HEK293T (cell line): ENCODE data around the gene FAM114A2.

ENCODE experiments used
- CTCF ChIA-PET: fragments of 350-600 bp; formaldehyde crosslinking; extraction: SDS; loops from one replicate; lab custom pipeline; 2021; ENCODE audit warnings: antibody characterized with exemption, inconsistent platforms; lab: Yijun Ruan, JAX
- POLR2A ChIA-PET: fragments of 350-600 bp; formaldehyde crosslinking; extraction: SDS; loops from one replicate; lab custom pipeline; 2020; ENCODE audit warnings: antibody characterized with exemption, inconsistent platforms; lab: Yijun Ruan, JAX
- DNase-seq: peaks from one replicate; pipeline ENCODE4 v3.0.0; 2012; ENCODE audit warnings: mixed read lengths; ENCODE audit errors: extremely low spot score
- ARNT ChIP-seq: fragments of 450-650 bp; IDR thresholded peaks from 2 replicates; pipeline ENCODE4 v1.6.1; 2017; ENCODE audit warnings: mild to moderate bottlenecking
- BHLHE40 ChIP-seq: fragments of 450-650 bp; IDR thresholded peaks from 2 replicates; pipeline ENCODE4 v1.6.1; 2016; ENCODE audit warnings: mild to moderate bottlenecking, moderate library complexity, borderline replicate concordance
- CTBP1 ChIP-seq: fragments of 450-650 bp; IDR thresholded peaks from 2 replicates; pipeline ENCODE4 v1.6.1; 2016; ENCODE audit warnings: borderline replicate concordance
- ELF4 ChIP-seq: fragments of 450-650 bp; IDR thresholded peaks from 2 replicates; pipeline ENCODE4 v1.6.1; 2017; ENCODE audit warnings: antibody characterized with exemption
- FOXA1 ChIP-seq: fragments of 450-650 bp; IDR thresholded peaks from 2 replicates; pipeline ENCODE4 v1.6.1; 2016; ENCODE audit warnings: mild to moderate bottlenecking
- FOXK2 ChIP-seq: fragments of 450-650 bp; IDR thresholded peaks from 2 replicates; pipeline ENCODE4 v1.6.1; 2016; ENCODE audit warnings: mild to moderate bottlenecking
- FOXM1 ChIP-seq: fragments of 450-650 bp; IDR thresholded peaks from 2 replicates; pipeline ENCODE4 v1.6.1; 2017; ENCODE audit warnings: mild to moderate bottlenecking, borderline replicate concordance
- HDGF ChIP-seq: fragments of 450-650 bp; IDR thresholded peaks from 2 replicates; pipeline ENCODE4 v1.6.1; 2017; ENCODE audit warnings: antibody characterized with exemption, borderline replicate concordance
- L3MBTL2 ChIP-seq: fragments of 450-650 bp; conservative IDR thresholded peaks from 2 replicates; pipeline ENCODE4 v1.6.1; 2016; ENCODE audit warnings: mild to moderate bottlenecking
- LEF1 ChIP-seq: fragments of 450-650 bp; IDR thresholded peaks from 2 replicates; pipeline ENCODE4 v1.6.1; 2017; ENCODE audit warnings: mild to moderate bottlenecking, borderline replicate concordance
- NFRKB ChIP-seq: fragments of 450-650 bp; IDR thresholded peaks from 2 replicates; pipeline ENCODE4 v1.6.1; 2016; ENCODE audit warnings: mild to moderate bottlenecking, moderate library complexity
- SP1 ChIP-seq: fragments of 450-650 bp; IDR thresholded peaks from 2 replicates; pipeline ENCODE4 v1.6.1; 2017
- SUZ12 ChIP-seq: fragments of 450-650 bp; IDR thresholded peaks from 2 replicates; pipeline ENCODE4 v1.6.1; 2016; ENCODE audit warnings: mild to moderate bottlenecking
- TARDBP ChIP-seq: fragments of 450-650 bp; IDR thresholded peaks from 2 replicates; pipeline ENCODE4 v1.6.1; 2016
- ZNF384 ChIP-seq: fragments of 450-650 bp; IDR thresholded peaks from 2 replicates; pipeline ENCODE4 v1.6.1; 2016
- TF ChIP-seq, protein P1 (sequence below): fragments of 450-650 bp; IDR thresholded peaks from 2 replicates; pipeline ENCODE4 v1.6.1; 2016

The FAM114A2 gene

GRCh38 chr5:153981905-153982605 is 56.7 kb downstream of the FAM114A2 start:
- POLR2A ChIA-PET = no interaction called here
- TF ChIP-seq NFRKB (no peak), HDGF (no peak), FOXA1 (no peak), ZNF384 (no peak), TARDBP (no peak), BHLHE40 (no peak), L3MBTL2 (no peak), ELF4 (no peak), SP1 (no peak), ARNT (no peak), FOXK2 (no peak), LEF1 (no peak), SUZ12 (no peak), CTBP1 (no peak), FOXM1 (no peak)
- TF ChIP-seq, protein P1, sequence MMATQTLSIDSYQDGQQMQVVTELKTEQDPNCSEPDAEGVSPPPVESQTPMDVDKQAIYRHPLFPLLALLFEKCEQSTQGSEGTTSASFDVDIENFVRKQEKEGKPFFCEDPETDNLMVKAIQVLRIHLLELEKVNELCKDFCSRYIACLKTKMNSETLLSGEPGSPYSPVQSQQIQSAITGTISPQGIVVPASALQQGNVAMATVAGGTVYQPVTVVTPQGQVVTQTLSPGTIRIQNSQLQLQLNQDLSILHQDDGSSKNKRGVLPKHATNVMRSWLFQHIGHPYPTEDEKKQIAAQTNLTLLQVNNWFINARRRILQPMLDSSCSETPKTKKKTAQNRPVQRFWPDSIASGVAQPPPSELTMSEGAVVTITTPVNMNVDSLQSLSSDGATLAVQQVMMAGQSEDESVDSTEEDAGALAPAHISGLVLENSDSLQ = no peak
- CTCF ChIA-PET = no interaction called here
- no peak for DNase-seq

- no peak for TF ChIP-seq TARDBP
- no peak for TF ChIP-seq SP1
- TF ChIP-seq BHLHE40 = no peak
- no peak for TF ChIP-seq CTBP1
- TF ChIP-seq FOXK2 = no peak
- TF ChIP-seq ELF4 = no peak
- TF ChIP-seq L3MBTL2 = no peak
- no peak for TF ChIP-seq FOXM1
- TF ChIP-seq SUZ12 = no peak
- TF ChIP-seq, protein P1 = no peak
- no peak for TF ChIP-seq FOXA1
- no peak for TF ChIP-seq HDGF
- TF ChIP-seq ZNF384 = no peak
- ChIA-PET POLR2A (no interaction called here), CTCF (interaction anchor here (1.0 kb wide), 1 partner anchor 14 kb away, joined by 3 read pairs; no protein-coding TSS in a partner anchor)
- no peak for DNase-seq
Measured at GRCh38 chr5:153979028-153979783, 59.5 kb downstream of the FAM114A2 start.

DNA sequence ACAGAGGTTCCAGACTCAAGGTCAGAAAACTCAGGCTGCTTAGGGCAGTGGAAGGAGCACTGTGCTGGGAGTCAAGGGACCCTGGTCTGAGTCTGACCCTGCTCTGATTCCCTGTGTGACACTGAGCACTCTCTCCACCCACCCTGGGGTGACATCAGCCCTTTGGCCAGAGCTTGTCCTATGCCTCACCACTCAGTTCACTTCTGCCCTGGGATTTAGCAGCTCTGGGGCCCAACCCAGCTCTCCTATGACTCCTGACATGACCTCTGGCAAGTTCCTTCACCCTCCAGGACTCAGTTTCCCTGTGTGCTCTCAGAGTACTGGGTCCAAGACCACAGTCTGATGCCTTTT is 63.9 kb downstream of the FAM114A2 start:
- ChIA-PET POLR2A (no interaction called here), CTCF (interaction anchor here (0.5 to 2.9 kb wide), 14 partner anchors 10 to 866 kb away, joined by 3 to 23 read pairs (median 4); partner anchors contain the start of gene GALNT10)
- TF ChIP-seq ZNF384 (no peak), FOXA1 (no peak), HDGF (no peak), LEF1 (no peak), L3MBTL2 (no peak), SUZ12 (no peak), ARNT (no peak)
- DNase-seq = no peak

GRCh38 chr5:153974131-153974812 is 64.4 kb downstream of the FAM114A2 start:
- DNase-seq = peak; percentile 59
- TF ChIP-seq, protein P1 = no peak
- POLR2A ChIA-PET = no interaction called here
- CTCF ChIA-PET = interaction anchor here (0.7 to 2.9 kb wide), 11 partner anchors 9 to 431 kb away, joined by 3 to 23 read pairs (median 5); partner anchors contain the start of gene GALNT10

DNA sequence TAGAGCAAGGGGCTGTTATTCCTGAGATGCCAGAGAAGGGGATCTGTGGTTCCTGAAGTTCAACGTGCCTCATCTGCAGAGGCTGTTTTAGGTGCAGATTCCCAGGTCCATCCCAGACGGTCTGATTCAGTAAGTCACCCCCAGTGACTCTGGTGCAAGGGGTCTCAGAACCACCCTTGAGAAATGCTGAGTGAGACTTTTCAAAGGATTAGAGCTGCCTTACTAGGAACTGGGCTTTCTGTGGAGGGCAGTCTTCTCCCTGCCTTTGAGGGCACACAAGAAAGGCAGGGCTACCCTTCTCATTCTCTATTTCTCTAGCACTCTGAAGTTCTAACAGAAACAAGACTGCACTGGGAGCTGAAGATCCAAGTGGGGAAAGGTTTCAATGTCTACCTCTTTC is 66.5 kb downstream of the FAM114A2 start:
- CTCF ChIA-PET = interaction anchor here (0.6 kb wide), 1 partner anchor 651 kb away, joined by 3 read pairs; no protein-coding TSS in a partner anchor

More for the DNA sequence above, 66.5 kb downstream of the FAM114A2 start:
- TF ChIP-seq SUZ12 (no peak), ZNF384 (no peak), FOXK2 (no peak), TARDBP (no peak), CTBP1 (no peak), FOXM1 (no peak), HDGF (no peak), BHLHE40 (no peak), NFRKB (no peak), L3MBTL2 (no peak), LEF1 (no peak), ARNT (no peak), FOXA1 (no peak), SP1 (no peak), ELF4 (no peak)
- TF ChIP-seq, protein P1 = no peak
- POLR2A ChIA-PET = no interaction called here
- no peak for DNase-seq
